IPS-NIHi11 (cell line): ENCODE data around the gene SLC2A4RG.
A peak's percentile ranks its signal among the peaks of the same experiment; 100 is the strongest.

Source experiments
- DNase-seq: peaks from one replicate; pipeline ENCODE4 v3.0.0; 2012; ENCODE audit warnings: mixed read lengths, low spot score

Gene SLC2A4RG, protein sequence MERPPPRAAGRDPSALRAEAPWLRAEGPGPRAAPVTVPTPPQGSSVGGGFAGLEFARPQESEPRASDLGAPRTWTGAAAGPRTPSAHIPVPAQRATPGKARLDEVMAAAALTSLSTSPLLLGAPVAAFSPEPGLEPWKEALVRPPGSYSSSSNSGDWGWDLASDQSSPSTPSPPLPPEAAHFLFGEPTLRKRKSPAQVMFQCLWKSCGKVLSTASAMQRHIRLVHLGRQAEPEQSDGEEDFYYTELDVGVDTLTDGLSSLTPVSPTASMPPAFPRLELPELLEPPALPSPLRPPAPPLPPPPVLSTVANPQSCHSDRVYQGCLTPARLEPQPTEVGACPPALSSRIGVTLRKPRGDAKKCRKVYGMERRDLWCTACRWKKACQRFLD

DNA sequence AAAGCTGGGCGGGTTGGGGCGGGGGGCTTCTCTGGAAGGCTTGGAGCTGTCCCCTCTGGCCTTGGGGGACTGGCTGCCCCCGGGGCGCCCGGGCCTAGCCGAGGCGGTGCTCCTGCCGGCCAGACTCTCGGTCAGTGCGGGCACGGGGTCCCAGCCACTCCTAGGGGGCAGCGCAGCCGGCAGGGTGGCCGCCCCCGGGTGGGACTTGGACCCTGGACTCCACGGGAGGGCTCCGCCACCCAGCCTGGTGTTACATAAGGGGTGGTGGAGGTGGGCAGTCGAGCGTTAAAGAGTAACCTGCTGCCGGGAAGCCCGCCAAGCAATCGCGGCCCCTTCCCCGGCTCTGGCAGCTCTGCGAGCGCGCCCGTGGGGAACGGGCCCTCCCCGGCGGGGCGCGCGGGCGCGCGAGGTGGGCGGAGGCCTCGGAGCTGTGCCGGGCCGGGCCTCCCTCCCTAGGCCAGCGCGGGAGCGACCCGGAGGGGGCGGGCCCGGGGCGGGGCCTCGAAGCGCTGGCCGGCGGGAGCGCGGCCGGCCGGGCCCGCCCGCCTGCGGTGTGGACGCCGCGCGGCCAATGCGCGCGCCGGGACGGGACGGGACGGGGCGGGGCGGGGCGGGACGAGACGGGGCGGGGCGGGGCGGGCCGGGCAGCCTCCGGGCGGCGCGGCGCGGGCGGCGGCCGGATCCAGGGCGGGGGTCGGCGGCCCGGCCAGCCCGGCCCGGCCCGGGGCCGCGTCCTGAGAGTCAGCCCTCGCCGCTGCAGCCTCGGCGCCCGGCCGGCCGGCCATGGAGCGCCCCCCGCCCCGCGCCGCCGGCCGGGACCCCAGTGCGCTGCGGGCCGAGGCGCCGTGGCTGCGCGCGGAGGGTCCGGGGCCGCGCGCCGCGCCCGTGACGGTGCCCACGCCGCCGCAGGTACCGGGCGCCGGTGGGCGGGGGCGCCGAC lies at the start of gene SLC2A4RG:
Gene SLC2A4RG (plus strand): TSS at position 647 of the 940 bp plus-strand sequence. CDS start 137 bp downstream, at position 784.
- DNase-seq = peak; percentile 99

DNA sequence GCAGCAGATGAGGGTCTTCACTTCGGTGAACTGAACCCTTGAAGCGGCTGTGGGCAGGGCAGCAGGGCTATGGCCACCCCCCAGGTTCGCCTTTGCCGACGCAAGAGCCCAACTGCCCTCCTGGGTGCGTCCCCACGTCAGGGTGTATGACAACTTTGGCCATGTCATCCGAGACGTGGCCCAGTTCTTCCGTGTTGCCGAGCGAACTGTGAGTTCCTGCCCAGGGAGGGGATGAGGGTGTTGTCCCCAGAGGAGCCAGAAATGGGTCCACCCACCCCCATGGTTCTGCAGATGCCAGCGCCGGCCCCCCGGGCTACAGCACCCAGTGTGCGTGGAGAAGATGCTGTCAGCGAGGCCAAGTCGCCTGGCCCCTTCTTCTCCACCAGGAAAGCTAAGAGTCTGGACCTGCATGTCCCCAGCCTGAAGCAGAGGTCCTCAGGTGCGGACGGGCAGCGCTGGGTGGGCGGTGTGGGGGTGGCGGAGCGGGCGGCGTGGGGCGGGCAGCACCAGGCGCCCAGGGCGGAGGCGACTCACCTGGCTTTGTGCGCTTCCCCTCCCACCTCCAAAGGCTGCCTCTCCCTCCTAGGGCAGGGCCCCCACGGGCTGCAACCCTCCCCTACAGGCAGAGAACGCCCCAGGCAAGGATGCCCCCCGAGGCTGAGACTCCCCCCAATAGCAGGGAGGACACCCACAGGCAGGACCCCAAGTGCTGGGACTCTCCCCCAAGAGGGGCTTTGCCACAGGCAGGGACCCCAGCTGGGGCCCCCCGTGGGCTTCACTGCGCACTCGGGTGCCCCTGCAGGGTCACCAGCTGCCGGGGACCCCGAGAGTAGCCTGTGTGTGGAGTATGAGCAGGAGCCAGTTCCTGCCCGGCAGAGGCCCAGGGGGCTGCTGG lies 49.3 kb upstream of the SLC2A4RG start:
- no peak for DNase-seq

DNA sequence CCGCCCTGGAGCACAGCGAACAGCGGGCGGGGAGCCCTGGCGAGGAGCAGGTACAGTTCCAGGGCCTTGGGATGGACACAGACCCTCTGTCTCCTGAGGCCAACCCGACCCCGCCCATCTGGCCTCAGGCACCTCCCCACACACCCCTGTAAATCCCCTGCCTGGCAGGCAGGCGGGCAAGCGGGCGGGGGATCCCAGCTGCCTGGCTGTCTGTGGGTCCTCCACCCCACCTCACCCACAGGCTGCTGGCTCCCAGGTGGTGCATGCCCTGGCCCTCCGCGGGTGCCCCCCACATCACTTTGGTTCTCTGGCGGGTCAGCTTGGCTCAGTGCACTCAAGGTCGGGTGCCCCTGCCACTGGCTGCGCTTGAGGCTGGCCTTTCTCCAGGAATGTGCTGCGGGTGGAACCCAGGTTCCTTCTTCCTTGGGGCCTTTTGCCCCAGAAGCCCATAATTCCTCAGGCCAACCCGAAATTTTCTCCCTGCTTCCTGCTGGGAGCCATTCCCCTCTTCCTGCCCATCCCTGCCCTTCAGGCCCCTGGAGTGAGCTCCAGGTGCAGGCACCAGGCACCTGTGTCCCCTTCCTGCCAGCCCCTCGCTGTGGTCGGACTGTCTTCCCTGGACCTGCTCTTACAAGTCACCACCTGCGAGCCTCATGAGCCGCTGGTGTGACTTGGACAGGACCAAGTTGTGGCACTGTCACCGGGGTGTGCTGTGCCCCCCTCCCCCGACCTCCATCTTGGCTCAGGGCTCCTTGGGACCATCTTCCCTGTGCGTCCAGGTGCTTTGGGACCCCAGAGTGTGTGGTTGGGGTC lies 48.5 kb upstream of the SLC2A4RG start:
- no peak for DNase-seq

DNA sequence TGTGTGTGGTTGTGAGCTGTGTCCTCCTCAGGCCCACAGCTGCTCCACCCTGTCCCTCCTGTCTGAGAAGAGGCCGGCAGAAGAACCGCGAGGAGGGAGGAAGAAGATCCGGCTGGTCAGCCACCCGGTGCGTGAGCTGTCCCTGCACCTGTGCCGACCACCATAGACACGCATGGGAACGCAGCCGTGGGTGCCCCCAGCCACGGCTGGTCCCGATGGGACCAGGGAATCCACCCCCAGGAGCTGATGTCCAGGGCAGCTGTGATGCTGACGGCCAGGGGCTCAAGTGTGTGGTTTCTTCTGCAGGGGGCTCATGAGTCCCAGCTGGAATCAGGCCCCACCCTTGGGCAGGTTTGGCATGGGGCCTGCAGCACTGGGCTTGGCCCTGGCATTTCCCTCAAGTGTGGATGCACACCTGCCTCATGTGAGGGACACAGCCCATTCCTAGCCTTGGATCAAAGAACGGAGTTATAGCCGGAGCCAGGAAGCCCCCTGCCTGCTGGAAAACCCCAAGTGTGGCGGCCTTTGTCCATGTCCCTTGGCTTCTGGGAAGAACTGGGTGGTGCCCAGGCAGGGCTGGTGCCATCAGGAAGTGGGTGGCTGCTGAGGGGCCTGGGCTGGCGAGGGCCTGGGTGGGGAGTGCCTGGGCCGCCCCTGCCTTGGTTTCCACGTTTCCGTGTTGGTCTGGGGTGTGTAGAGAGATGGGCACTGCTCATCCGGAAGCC lies 47.7 kb upstream of the SLC2A4RG start:
- no peak for DNase-seq

DNA sequence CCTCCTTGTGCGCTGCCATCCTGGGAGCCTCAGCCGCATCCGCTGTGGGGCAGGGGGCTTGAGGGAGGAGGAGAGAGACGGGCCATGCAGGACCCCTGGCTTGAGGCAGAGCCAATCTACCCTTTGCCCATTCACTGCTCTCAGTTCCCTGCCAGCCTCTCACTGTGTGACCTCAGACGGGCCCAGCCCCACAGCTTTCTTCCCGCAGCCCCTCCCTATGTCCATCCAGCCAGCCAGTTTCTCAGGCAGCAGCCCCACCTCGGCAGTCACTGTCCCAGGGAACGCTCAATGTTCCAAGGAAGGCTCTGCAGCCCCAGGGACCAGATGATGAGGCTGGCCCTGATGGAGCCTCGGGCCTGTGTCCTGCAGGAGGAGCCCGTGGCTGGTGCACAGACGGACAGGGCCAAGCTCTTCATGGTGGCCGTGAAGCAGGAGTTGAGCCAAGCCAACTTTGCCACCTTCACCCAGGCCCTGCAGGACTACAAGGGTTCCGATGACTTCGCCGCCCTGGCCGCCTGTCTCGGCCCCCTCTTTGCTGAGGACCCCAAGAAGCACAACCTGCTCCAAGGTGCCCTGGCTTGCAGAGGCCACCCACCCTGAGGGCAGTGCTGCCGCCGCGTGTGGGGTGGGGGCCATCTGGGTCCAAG lies 47.0 kb upstream of the SLC2A4RG start:
- no peak for DNase-seq

DNA sequence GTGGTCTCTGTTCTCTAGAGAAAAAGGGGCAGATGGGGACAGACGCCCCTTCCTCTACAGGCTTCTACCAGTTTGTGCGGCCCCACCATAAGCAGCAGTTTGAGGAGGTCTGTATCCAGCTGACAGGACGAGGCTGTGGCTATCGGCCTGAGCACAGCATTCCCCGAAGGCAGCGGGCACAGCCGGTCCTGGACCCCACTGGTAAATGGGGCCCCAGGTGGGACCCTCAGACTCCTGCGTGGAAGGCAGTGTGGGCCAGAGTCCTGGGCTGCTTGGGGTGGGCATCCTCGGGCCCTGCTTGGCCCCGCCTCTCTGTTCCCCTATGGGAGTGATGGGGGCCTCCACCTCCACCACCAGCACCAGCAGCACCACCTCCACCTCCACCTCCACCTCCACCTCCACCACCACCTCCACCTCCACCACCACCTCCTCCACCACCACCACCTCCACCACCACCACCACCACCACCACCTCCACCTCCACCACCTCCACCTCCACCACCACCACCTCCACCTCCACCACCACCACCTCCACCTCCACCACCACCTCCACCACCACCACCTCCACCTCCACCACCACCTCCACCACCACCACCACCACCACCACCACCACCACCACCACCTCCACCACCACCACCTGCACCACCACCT lies 46.4 kb upstream of the SLC2A4RG start:
- DNase-seq = peak; percentile 12

DNA sequence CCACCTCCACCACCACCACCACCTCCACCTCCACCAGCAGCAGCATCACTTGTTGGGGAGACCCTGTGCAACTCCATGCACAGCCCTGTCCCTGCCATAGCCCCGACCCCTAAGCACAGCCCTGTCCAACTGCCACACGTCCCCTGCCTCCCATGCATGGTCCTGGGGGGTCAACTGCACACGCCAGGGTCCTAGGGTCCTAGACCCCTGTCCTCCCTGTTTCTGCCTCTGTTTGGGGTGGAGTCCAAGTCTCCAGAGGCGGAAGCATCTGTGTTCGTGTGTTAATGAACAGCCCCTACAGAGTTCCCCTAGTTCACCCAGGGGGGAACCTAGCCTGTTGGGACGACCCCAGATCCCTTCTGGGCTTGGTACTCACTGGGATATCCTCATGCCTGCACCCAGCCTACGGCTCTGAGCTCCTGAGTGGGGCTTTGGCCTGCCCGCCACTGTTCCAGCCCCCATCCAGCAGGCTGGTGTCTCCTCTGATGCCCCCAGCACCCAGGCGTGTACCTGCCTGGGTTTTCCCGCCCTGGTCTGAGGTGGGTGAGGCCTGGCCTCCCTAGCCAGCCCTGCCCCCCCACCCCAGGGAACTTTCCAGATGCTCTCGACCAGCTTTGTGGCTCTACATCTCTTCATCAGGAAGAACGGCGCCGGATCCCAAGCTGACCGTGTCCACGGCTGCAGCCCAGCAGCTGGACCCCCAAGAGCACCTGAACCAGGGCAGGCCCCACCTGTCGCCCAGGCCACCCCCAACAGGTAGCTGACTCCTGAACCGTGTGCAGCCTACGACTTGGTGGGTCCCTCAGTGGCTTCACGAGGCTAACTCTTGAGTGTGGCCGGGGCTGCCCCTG lies 45.6 kb upstream of the SLC2A4RG start:
- DNase-seq = peak; percentile 10

DNA sequence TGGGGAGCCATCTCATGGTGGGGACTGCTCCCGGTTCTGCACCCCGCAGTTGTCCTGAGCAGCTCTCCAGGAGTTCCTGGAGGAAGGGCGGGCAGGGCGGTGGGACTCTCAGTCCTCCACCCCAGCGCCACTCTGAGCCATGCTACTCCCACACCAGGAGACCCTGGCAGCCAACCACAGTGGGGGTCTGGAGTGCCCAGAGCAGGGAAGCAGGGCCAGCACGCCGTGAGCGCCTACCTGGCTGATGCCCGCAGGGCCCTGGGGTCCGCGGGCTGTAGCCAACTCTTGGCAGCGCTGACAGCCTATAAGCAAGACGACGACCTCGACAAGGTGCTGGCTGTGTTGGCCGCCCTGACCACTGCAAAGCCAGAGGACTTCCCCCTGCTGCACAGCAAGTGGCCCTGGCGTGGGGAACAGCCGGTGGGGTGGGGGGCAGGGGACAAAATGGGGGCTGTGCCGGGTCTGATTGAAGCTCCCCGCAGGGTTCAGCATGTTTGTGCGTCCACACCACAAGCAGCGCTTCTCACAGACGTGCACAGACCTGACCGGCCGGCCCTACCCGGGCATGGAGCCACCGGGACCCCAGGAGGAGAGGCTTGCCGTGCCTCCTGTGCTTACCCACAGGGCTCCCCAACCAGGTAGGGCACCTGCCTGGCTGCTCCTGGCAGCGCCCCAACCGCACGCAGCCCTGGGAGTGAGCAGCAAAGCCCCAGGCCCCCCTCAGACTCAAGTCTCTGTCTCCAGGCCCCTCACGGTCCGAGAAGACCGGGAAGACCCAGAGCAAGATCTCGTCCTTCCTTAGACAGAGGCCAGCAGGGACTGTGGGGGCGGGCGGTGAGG lies 44.8 kb upstream of the SLC2A4RG start:
- peak; percentile 27 for DNase-seq

DNA sequence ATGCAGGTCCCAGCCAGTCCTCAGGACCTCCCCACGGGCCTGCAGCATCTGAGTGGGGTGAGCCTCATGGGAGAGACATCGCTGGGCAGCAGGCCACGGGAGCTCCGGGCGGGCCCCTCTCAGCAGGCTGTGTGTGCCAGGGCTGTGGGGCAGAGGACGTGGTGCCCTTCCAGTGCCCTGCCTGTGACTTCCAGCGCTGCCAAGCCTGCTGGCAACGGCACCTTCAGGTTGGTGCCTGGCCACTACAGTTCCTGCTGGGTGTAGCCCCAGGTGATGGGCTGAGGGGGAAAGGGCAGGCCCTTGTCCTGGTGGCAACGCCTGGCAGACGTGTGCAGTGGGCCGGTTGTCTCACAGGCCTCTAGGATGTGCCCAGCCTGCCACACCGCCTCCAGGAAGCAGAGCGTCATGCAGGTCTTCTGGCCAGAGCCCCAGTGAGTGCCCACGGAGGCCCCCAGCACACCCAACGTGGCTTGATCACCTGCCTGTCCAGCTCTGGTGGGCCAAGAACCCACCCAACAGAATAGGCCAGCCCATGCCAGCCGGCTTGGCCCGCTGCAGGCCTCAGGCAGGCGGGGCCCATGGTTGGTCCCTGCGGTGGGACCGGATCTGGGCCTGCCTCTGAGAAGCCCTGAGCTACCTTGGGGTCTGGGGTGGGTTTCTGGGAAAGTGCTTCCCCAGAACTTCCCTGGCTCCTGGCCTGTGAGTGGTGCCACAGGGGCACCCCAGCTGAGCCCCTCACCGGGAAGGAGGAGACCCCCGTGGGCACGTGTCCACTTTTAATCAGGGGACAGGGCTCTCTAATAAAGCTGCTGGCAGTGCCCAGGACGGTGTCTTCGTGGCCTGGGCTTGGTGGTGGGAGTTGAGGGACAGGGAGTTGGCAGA lies 43.9 kb upstream of the SLC2A4RG start:
- peak; percentile 38 for DNase-seq

DNA sequence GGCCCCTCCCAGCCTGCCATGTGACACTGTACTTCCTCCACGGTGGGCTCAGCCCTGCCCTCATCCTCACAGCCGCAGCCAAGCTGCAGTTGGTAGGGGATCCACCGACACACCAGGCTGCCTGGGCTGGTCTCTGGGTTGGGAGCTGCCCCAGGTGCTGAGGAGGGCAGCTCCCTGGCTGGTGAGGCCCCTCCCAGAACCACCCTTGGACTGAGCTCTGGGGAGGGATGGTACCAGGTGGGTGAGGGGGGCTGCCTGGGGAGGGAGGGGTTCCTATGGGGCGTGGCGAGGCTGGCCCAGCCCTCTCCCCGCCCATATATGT lies 43.3 kb upstream of the SLC2A4RG start:
- DNase-seq = peak; percentile 89

DNA sequence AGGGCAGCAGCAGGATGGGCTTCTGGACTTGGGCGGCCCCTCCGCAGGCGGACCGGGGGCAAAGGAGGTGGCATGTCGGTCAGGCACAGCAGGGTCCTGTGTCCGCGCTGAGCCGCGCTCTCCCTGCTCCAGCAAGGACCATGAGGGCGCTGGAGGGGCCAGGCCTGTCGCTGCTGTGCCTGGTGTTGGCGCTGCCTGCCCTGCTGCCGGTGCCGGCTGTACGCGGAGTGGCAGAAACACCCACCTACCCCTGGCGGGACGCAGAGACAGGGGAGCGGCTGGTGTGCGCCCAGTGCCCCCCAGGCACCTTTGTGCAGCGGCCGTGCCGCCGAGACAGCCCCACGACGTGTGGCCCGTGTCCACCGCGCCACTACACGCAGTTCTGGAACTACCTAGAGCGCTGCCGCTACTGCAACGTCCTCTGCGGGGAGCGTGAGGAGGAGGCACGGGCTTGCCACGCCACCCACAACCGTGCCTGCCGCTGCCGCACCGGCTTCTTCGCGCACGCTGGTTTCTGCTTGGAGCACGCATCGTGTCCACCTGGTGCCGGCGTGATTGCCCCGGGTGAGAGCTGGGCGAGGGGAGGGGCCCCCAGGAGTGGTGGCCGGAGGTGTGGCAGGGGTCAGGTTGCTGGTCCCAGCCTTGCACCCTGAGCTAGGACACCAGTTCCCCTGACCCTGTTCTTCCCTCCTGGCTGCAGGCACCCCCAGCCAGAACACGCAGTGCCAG lies 42.8 kb upstream of the SLC2A4RG start, which contains the start of gene TNFRSF6B:
Gene TNFRSF6B (plus strand): TSS at position 25 of the 729 bp plus-strand sequence. CDS start 116 bp downstream, at position 141.
- peak; percentile 57 for DNase-seq

DNA sequence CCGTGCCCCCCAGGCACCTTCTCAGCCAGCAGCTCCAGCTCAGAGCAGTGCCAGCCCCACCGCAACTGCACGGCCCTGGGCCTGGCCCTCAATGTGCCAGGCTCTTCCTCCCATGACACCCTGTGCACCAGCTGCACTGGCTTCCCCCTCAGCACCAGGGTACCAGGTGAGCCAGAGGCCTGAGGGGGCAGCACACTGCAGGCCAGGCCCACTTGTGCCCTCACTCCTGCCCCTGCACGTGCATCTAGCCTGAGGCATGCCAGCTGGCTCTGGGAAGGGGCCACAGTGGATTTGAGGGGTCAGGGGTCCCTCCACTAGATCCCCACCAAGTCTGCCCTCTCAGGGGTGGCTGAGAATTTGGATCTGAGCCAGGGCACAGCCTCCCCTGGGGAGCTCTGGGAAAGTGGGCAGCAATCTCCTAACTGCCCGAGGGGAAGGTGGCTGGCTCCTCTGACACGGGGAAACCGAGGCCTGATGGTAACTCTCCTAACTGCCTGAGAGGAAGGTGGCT lies 42.2 kb upstream of the SLC2A4RG start:
- peak; percentile 50 for DNase-seq

DNA sequence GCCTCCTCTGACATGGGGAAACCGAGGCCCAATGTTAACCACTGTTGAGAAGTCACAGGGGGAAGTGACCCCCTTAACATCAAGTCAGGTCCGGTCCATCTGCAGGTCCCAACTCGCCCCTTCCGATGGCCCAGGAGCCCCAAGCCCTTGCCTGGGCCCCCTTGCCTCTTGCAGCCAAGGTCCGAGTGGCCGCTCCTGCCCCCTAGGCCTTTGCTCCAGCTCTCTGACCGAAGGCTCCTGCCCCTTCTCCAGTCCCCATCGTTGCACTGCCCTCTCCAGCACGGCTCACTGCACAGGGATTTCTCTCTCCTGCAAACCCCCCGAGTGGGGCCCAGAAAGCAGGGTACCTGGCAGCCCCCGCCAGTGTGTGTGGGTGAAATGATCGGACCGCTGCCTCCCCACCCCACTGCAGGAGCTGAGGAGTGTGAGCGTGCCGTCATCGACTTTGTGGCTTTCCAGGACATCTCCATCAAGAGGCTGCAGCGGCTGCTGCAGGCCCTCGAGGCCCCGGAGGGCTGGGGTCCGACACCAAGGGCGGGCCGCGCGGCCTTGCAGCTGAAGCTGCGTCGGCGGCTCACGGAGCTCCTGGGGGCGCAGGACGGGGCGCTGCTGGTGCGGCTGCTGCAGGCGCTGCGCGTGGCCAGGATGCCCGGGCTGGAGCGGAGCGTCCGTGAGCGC lies 41.6 kb upstream of the SLC2A4RG start:
- DNase-seq = peak; percentile 55

DNA sequence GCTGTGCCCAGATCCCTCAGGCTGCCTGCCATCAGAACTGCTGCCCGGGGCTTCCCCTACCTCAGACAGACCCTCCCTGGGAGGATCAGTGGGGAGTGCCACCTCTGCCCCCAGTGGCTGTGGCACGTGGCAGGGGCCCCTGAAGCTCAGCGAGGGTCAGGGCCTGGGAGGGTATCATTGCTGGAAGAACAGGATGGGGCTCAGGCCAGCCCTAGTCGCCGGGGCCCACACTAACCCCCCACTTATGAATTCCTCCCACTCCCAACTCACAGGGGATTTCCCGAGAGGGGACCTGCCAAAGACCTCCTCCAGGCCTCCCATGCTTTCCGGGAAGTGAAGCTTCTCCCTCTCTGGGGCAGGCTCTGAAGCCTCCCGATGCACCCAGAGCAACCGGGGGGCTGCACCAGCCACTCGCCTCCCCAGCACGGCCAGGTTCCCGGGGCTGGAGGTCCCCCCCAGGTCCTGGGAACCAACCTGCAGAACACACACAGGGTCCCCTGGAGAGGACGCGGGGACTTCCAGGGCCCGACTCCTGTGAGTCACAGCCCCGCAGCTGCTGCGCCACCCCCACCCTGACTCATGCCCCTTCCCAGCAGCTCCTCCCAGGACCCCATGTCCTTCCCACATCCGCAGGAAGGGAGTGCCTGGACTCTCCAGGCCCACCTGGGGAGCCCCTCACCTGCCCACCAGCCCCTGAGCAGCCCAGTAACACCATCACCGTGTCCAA lies 40.7 kb upstream of the SLC2A4RG start:
- DNase-seq = peak; percentile 38
